ENCODE measurements around the gene DGUOK. TPM values are rescaled to one million over a fixed set of nuclear protein-coding genes. Genes with fewer than 3 reads are reported as not detected.

DGUOK gene
- total RNA-seq, 1 donor: 57.7 TPM

DNA sequence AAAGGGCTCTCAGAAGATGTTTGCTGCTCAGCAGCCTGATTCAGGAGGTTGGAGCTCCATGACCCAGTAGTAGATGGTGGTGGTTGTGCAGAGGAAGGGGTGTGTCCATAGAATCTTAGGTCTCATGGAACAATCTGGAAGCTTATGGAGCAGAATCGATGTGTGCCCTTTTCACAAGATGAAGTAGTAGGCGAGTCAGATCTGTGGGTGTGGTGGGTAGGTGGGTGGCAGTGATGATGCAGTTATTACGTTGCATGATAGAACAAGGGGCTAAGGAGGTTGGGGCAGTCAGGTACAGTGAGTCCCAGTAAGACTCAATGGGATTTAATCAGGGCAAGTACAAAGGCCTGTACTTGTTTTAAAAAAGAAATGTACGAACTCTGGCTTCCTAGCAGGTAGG lies 67.1 kb downstream of the DGUOK start:
- TF ChIP-seq, protein P1, sequence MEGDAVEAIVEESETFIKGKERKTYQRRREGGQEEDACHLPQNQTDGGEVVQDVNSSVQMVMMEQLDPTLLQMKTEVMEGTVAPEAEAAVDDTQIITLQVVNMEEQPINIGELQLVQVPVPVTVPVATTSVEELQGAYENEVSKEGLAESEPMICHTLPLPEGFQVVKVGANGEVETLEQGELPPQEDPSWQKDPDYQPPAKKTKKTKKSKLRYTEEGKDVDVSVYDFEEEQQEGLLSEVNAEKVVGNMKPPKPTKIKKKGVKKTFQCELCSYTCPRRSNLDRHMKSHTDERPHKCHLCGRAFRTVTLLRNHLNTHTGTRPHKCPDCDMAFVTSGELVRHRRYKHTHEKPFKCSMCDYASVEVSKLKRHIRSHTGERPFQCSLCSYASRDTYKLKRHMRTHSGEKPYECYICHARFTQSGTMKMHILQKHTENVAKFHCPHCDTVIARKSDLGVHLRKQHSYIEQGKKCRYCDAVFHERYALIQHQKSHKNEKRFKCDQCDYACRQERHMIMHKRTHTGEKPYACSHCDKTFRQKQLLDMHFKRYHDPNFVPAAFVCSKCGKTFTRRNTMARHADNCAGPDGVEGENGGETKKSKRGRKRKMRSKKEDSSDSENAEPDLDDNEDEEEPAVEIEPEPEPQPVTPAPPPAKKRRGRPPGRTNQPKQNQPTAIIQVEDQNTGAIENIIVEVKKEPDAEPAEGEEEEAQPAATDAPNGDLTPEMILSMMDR (IDR thresholded peaks at IDR 0.05; ENCODE audit: insufficient read depth, low read length): no peak
- no peak for DNase-seq (ENCODE audit: low read depth)

DNA sequence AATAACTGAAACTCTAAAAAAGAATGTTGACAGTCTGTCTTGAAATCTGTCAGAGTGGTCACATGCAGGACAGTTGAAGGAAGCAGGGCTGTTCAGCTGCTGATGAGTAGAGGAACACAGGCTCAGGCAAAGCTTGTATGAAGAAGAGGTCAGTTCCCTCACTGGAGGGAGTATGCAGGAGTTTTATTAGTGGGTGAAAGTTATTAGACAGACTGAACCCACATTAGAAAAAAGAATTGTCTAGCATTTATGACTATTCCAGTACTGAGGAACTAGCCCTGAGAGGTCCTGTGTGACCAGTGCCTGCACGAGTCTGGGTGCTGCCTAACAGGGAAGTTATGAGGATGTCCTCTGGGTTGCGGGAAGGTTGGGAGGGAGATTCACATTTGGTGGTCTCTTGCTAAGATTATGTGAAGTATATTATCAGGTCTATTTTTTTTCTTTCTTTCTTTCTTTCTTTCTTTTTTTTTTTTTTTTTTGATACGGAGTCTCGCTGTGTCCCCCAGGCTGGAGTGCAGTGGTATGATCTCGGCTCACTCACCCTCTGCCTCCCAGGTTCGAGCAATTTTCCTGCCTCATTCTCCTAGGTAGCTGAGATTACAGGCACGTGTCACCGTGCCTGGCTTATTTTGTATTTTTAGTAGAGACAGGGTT lies 67.6 kb downstream of the DGUOK start:
- TF ChIP-seq, protein P1 (IDR thresholded peaks at IDR 0.05; ENCODE audit: insufficient read depth, low read length): no peak
- H3K4me3 ChIP-seq (ENCODE audit: low read depth, low read length): no peak overlapping the region
- DNase-seq (ENCODE audit: low read depth): no peak

More for the DNA sequence above, 67.1 kb downstream of the DGUOK start:
- no peak overlapping the region for H3K4me3 ChIP-seq (ENCODE audit: low read depth, low read length)

DNA sequence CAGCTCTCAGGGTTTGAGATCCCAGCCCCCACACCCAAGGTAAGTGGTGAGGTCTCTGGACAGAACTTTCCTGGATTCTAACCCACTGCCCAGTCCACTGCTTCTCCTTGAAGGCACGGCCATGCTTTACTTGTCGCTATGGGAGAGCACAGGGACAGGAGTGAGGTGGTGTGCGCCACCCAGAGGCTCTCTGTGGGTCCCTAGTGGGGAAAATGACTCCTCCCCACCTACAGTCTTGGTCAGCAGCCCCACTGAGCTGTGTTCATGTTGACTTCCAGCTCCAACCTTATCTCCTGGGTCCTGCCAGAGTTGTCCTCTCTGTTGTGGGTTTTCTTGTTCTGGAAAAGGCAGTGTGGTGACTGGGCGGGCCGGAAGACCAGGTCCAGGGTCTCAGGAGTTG lies 69.1 kb downstream of the DGUOK start:
- no peak for DNase-seq (ENCODE audit: low read depth)
- TF ChIP-seq, protein P1 (IDR thresholded peaks at IDR 0.05; ENCODE audit: insufficient read depth, low read length): no peak
- H3K4me3 ChIP-seq (ENCODE audit: low read depth, low read length): no peak overlapping the region

DNA sequence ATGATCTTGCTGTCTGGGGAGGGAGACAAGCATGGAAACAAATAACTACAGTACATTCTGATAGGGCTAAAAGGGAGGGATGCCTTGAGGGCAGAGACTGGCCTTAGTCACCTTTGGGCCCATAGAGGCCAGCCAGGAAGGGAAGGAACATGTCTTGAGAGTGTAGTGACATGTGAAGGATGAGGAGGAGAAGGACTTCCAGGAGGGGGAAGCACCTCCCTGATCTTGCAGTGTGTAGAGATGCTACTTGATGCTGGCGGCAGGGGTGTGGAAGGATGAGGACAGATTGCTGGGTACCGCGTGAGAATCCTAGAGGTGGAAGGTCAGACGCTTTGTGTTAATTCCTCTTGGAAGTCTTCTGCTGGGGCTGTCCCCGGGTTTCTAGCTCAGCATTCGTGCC lies 71.1 kb downstream of the DGUOK start:
- TF ChIP-seq, protein P1 (IDR thresholded peaks at IDR 0.05; ENCODE audit: insufficient read depth, low read length): no peak
- DNase-seq (ENCODE audit: low read depth): no peak
- H3K4me3 ChIP-seq (ENCODE audit: low read depth, low read length): no peak overlapping the region

DNA sequence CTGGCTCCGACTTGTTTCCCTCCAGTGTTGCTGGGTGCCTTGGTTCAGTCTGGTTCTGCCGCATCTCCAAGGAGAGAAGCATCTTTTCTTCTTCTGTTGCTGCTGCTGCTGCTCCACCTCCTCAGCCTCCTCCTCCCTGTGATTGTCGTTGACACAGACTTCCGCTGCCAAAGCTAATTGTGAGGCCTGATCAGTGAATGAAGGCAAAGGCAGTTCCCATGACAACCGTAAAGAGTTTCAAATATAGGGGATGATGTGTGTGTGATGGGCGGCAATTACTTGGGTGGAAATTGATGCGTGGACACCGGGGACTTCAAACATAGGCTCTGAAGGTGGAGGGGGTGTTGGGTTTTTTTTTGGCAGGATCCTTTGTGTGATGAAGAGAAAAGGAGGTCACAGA lies 71.8 kb downstream of the DGUOK start:
- no peak overlapping the region for H3K4me3 ChIP-seq (ENCODE audit: low read depth, low read length)
- TF ChIP-seq, protein P1 (IDR thresholded peaks at IDR 0.05; ENCODE audit: insufficient read depth, low read length): no peak
- no peak for DNase-seq (ENCODE audit: low read depth)

DNA sequence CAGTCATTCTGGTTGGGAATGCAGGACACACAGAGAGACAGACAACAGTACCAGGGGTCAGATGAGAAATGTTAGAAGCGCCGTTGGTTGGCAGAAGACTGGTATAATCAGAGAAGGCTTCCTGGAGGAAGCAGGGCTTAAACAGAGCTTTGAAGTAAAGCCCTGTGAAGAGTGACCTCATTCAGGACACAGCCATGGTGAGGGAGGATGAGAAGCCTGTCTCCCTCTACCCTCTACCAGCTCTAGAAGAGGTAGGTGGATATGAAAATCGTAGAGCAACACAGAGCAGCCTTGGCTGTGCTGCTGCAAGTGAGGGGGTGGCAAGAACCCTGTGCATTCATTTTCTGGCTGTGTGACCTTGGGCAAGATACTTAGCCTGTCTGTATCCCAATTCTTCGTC lies 72.3 kb downstream of the DGUOK start:
- H3K4me3 ChIP-seq (ENCODE audit: low read depth, low read length): no peak overlapping the region
- DNase-seq (ENCODE audit: low read depth): no peak
- TF ChIP-seq, protein P1 (IDR thresholded peaks at IDR 0.05; ENCODE audit: insufficient read depth, low read length): no peak
